Left lung (tissue), 10 donors: ENCODE measurements around the gene PRPF31. TPM values are rescaled to one million over a fixed set of nuclear protein-coding genes. Genes with fewer than 3 reads are reported as not detected.

Experiments
- ATAC-seq: fragments of 200-7000 bp; cut with Tn5 transposase; one replicate; pipeline ENCODE4 v1.9.1; 2020; ENCODE audit warnings: moderate library complexity
- DNase-seq, 4 donors: peaks; one replicate each; pipeline ENCODE4 v3.0.0-alpha.2; 2013 to 2020
- H3K27ac ChIP-seq, 2 donors: fragments of 200-600 bp; sonication (generic) in 1 of 2; one replicate each; pipeline versions ENCODE4 v1.5.0 to v1.8.0; 2020 to 2021
- H3K27me3 ChIP-seq, 2 donors: fragments of 200-600 bp; sonication (generic) in 1 of 2; one replicate each; pipeline versions ENCODE4 v1.5.0 to v1.8.0; 2020 to 2021
- H3K36me3 ChIP-seq, 2 donors: fragments of 200-600 bp; sonication (generic) in 1 of 2; one replicate each; pipeline versions ENCODE4 v1.5.0 to v1.8.0; 2020 to 2021
- H3K4me1 ChIP-seq, 2 donors: fragments of 200-600 bp; one replicate each; pipeline ENCODE4 v1.8.0; 2021
- H3K4me3 ChIP-seq, 2 donors: fragments of 200-600 bp; sonication (generic) in 1 of 2; one replicate each; pipeline versions ENCODE4 v1.5.0 to v1.8.0; 2020 to 2021; ENCODE audit warnings: mild to moderate bottlenecking in 1 of 2
- H3K9me3 ChIP-seq, 2 donors: fragments of 200-600 bp; sonication (generic) in 1 of 2; one replicate each; pipeline versions ENCODE4 v1.5.0 to v1.8.0; 2020 to 2021
- CTCF ChIP-seq, 2 donors: fragments of 200-600 bp; sonication (generic) in 1 of 2; IDR thresholded peaks; one replicate each; pipeline versions ENCODE4 v1.5.0 to v1.8.0; 2021; ENCODE audit warnings: antibody characterized with exemption in 2 of 2
- intact Hi-C, 2 donors: fragments of 100-400 bp; cut with DNase I; formaldehyde crosslinking; loops; one replicate each; pipeline versions ENCODE4 v1.11.2 to v1.14.2; 2022
- polyA plus RNA-seq, 6 donors: library from polyadenylated mRNA; unstranded; fragments of 120-200 nt; gene quantifications; one replicate each; pipeline ENCODE4 v1.2.1, GENCODE V29; 2013; ENCODE audit not compliant: insufficient read length in 6 of 6
- total RNA-seq, 2 donors: library from RNA; stranded (reverse); fragmentation: NEBNext Ultra II Directional; extraction: Animal tissue kit (Norgen Biotek cat#: 25700); gene quantifications; one replicate each; pipeline ENCODE4 v1.2.1, GENCODE V29; 2021
- donor health status: DM: no; HTN: yes; CAD: no.
- donor health status: DM: no; HTN: no; CAD: no.

Gene PRPF31
- total and polyA plus RNA-seq, 8 donors = 46.8 to 65.3 (median 61.8) TPM

GRCh38 chr19:54107876-54108490, 7.6 kb upstream of the PRPF31 start:
- DNase-seq = peak in 1 of 4 donors; percentile 29
- intact Hi-C loops = no loop called here
- H3K27ac ChIP-seq = no peak overlapping the region
- ATAC-seq = no peak
- peaks cover 0 to 76% of the 10 kb centered on the region in 2 donors for H3K36me3 ChIP-seq
- H3K27me3 ChIP-seq = no peaks in the 10 kb centered on the region
- no peak overlapping the region for H3K4me3 ChIP-seq
- TF ChIP-seq CTCF (IDR thresholded peaks at IDR 0.05) = no peak
- H3K9me3 ChIP-seq = no peaks in the 10 kb centered on the region
- peaks cover 4 to 18% of the 10 kb centered on the region in 2 donors for H3K4me1 ChIP-seq

GRCh38 chr19:54108496-54108895, 7.1 kb upstream of the PRPF31 start:
- no peak for ATAC-seq
- peaks cover 0 to 76% of the 10 kb centered on the region in 2 donors for H3K36me3 ChIP-seq
- intact Hi-C loops = no loop called here

GRCh38 chr19:54109651-54110050, 5.9 kb upstream of the PRPF31 start:
- ATAC-seq = no peak
- Histone ChIP-seq H3K4me3 (no peak overlapping the region), H3K27me3 (no peaks in the 10 kb centered on the region), H3K9me3 (no peaks in the 10 kb centered on the region), H3K36me3 (peaks cover 0 to 76% of the 10 kb centered on the region in 2 donors), H3K4me1 (peaks cover 7 to 13% of the 10 kb centered on the region in 2 donors), H3K27ac (no peak overlapping the region)
- no peak for TF ChIP-seq CTCF (IDR thresholded peaks at IDR 0.05)
- no peak for DNase-seq
- intact Hi-C loops = no loop called here

More at GRCh38 chr19:54108496-54108895, 7.1 kb upstream of the PRPF31 start:
- Histone ChIP-seq H3K4me3 (no peak overlapping the region), H3K9me3 (no peaks in the 10 kb centered on the region), H3K27ac (no peak overlapping the region), H3K27me3 (no peaks in the 10 kb centered on the region), H3K4me1 (peaks cover 4 to 13% of the 10 kb centered on the region in 2 donors)
- TF ChIP-seq CTCF (IDR thresholded peaks at IDR 0.05) = no peak
- DNase-seq = no peak

- Histone ChIP-seq H3K4me3 (peak overlapping the region; percentile 86), H3K4me1 (peaks cover 13 to 25% of the 10 kb centered on the region in 2 donors), H3K27ac (peak overlapping the region; percentile 89 to 92), H3K27me3 (no peaks in the 10 kb centered on the region), H3K36me3 (peaks cover 0 to 46% of the 10 kb centered on the region in 2 donors), H3K9me3 (no peaks in the 10 kb centered on the region)
- ATAC-seq (peak; percentile 57), DNase-seq (peak in 2 of 4 donors; percentile 69 to 86)
- TF ChIP-seq CTCF (IDR thresholded peaks at IDR 0.05) = no peak
- intact Hi-C loops = no loop called here
These were observed 1.0 kb upstream of the PRPF31 start for GRCh38 chr19:54114340-54115108.

GRCh38 chr19:54121259-54121658, 5.7 kb downstream of the PRPF31 start:
- Histone ChIP-seq H3K27me3 (no peaks in the 10 kb centered on the region), H3K36me3 (peaks cover 0 to 82% of the 10 kb centered on the region in 2 donors), H3K4me3 (no peak overlapping the region), H3K27ac (no peak overlapping the region), H3K4me1 (peaks cover 3 to 8% of the 10 kb centered on the region in 2 donors), H3K9me3 (no peaks in the 10 kb centered on the region)
- DNase-seq = no peak
- TF ChIP-seq CTCF (IDR thresholded peaks at IDR 0.05) = no peak
- intact Hi-C loops = no loop called here
- no peak for ATAC-seq
